HCT116 (cell line): ENCODE measurements around the gene AKAP9. TPM values are rescaled to one million over a fixed set of nuclear protein-coding genes. Genes with fewer than 3 reads are reported as not detected.

Experiments used
- ATAC-seq: fragments of 200-7000 bp; cut with Tn5 transposase; 2 replicates; pipeline ENCODE4 v1.9.1; 2020; ENCODE audit warnings: mild to moderate bottlenecking, moderate library complexity
- BruUV-seq: library from RNA; stranded (reverse); fragments of 400-500 nt; replicated peaks from 2 replicates; lab custom pipeline; 2021; lab: Mats Ljungman, UMichigan
- CTCF ChIA-PET: fragments of 300-600 bp; sonication (Branson Sonifier 250); formaldehyde crosslinking; loops from one replicate; lab custom pipeline; 2021; ENCODE audit warnings: antibody characterized with exemption; lab: Charles Lee
- POLR2A ChIA-PET: fragments of 300-600, 350-600 bp; sonication (Branson Sonifier 250); formaldehyde crosslinking; loops from one replicate; lab custom pipeline; 2021; ENCODE audit warnings: antibody characterized with exemption; lab: Charles Lee
- RAD21 ChIA-PET, 2 experiments: fragments of 300-600 bp; sonication (Branson Sonifier 250); formaldehyde crosslinking; loops; one replicate each; lab custom pipeline; 2023; ENCODE audit warnings: low total read pairs in 2 of 2; ENCODE audit not compliant: uncharacterized antibody in 2 of 2, unreplicated experiment in 2 of 2, low non-redundant PET in 1 of 2; lab: Charles Lee
- DNase-seq: peaks from one replicate; pipeline ENCODE4 v3.0.0-alpha.2; 2010; ENCODE audit warnings: low read depth, low spot score
- H2AFZ ChIP-seq: fragments of 200-600 bp; shearing (Covaris generic), sonication (generic); 2 replicates; pipeline ENCODE4 v1.6.1; 2017; ENCODE audit warnings: low read depth, mixed run types, mixed read lengths, antibody characterized with exemption, low read length; ENCODE audit not compliant: poor library complexity, severe bottlenecking
- H3K27ac ChIP-seq: 2 replicates; pipeline ENCODE4 v1.5.1; 2012; ENCODE audit warnings: low read depth, low read length
- H3K27me3 ChIP-seq: fragments of 200-600 bp; sonication (generic); 2 replicates; pipeline ENCODE4 v1.6.1; 2016; ENCODE audit warnings: mixed run types, low read length, mixed read lengths; ENCODE audit not compliant: insufficient read depth
- H3K36me3 ChIP-seq, 2 experiments: fragments of 200-500 bp in 1 of 2; fragments of 200-600 bp in 1 of 2; sonication (Bioruptor generic) in 1 of 2; sonication (generic) in 1 of 2; 2 replicates each; pipeline versions ENCODE4 v1.5.1 to v1.6.1; 2014 to 2016; ENCODE audit warnings: low read length in 2 of 2, inconsistent platforms in 1 of 2, mixed read lengths in 1 of 2, mixed run types in 1 of 2; ENCODE audit not compliant: insufficient read depth in 2 of 2, control insufficient read depth in 1 of 2
- H3K4me1 ChIP-seq, 2 experiments: fragments of 200-600 bp in 1 of 2; sonication (generic) in 1 of 2; 2 replicates each; pipeline versions ENCODE4 v1.5.1 to v1.6.1; 2012 to 2017; ENCODE audit warnings: low read length in 2 of 2, inconsistent platforms in 1 of 2, mild to moderate bottlenecking in 1 of 2, mixed read lengths in 1 of 2, mixed run types in 1 of 2, moderate library complexity in 1 of 2; ENCODE audit not compliant: insufficient read depth in 2 of 2, control insufficient read depth in 1 of 2
- H3K4me2 ChIP-seq: fragments of 200-600 bp; sonication (generic); 2 replicates; pipeline ENCODE4 v1.6.1; 2017; ENCODE audit warnings: mixed run types, low read length, mixed read lengths
- H3K4me3 ChIP-seq, 2 experiments: fragments of 200-600 bp in 1 of 2; sonication (generic) in 1 of 2; replicated peaks in 1 of 2; 2 replicates each; pipeline ENCODE4 v1.5.1; 2011 to 2016; ENCODE audit warnings: low read length in 2 of 2, control low read depth in 1 of 2, low read depth in 1 of 2, mild to moderate bottlenecking in 1 of 2, mixed read lengths in 1 of 2, mixed run types in 1 of 2
- H3K79me2 ChIP-seq: fragments of 200-600 bp; sonication (generic); 2 replicates; pipeline ENCODE4 v1.6.1; 2017; ENCODE audit warnings: mild to moderate bottlenecking, mixed run types, low read length, moderate library complexity, mixed read lengths; ENCODE audit not compliant: insufficient read depth
- H3K9ac ChIP-seq: fragments of 200-600 bp; sonication (generic); 2 replicates; pipeline ENCODE4 v1.6.1; 2016; ENCODE audit warnings: low read length, mixed read lengths
- H3K9me2 ChIP-seq: fragments of 200-600 bp; sonication (generic), shearing (Covaris generic); 2 replicates; pipeline ENCODE4 v1.6.1; 2017; ENCODE audit warnings: mixed run types, mild to moderate bottlenecking, moderate library complexity; ENCODE audit not compliant: insufficient read depth
- H3K9me3 ChIP-seq, 2 experiments: fragments of 200-500 bp in 1 of 2; fragments of 200-600 bp in 1 of 2; sonication (Bioruptor generic) in 1 of 2; sonication (generic) in 1 of 2; 2 replicates each; pipeline ENCODE4 v1.6.1; 2014 to 2017; ENCODE audit warnings: low read length in 2 of 2, mixed read lengths in 2 of 2, inconsistent platforms in 1 of 2, low read depth in 1 of 2, mild to moderate bottlenecking in 1 of 2, mixed run types in 1 of 2, moderate library complexity in 1 of 2; ENCODE audit not compliant: control insufficient read depth in 1 of 2, insufficient read depth in 1 of 2
- H4K20me1 ChIP-seq: fragments of 200-600 bp; sonication (generic), shearing (Covaris generic); 2 replicates; pipeline ENCODE4 v1.6.1; 2017; ENCODE audit warnings: mixed run types, mild to moderate bottlenecking, moderate library complexity; ENCODE audit not compliant: insufficient read depth
- ATF3 ChIP-seq: IDR thresholded peaks from 2 replicates; pipeline ENCODE4 v1.6.1; 2012
- CEBPB ChIP-seq: IDR thresholded peaks from 2 replicates; pipeline ENCODE4 v1.6.1; 2012; ENCODE audit warnings: low read depth
- EGR1 ChIP-seq: IDR thresholded peaks from 2 replicates; pipeline ENCODE4 v1.6.1; 2012; ENCODE audit warnings: low read depth
- EZH2 ChIP-seq: fragments of 200-600 bp; sonication (generic); IDR thresholded peaks from 2 replicates; pipeline ENCODE4 v1.6.1; 2017; ENCODE audit warnings: antibody characterized with exemption, mixed run types
- FOSL1 ChIP-seq: IDR thresholded peaks from 2 replicates; pipeline ENCODE4 v1.6.1; 2012; ENCODE audit warnings: low read depth
- JUND ChIP-seq: IDR thresholded peaks from 2 replicates; pipeline ENCODE4 v1.6.1; 2012
- POLR2AphosphoS5 ChIP-seq: IDR thresholded peaks from 2 replicates; pipeline ENCODE4 v1.6.1; 2011; ENCODE audit warnings: mild to moderate bottlenecking, low read depth, low read length, moderate library complexity
- RAD21 ChIP-seq: IDR thresholded peaks from 2 replicates; pipeline ENCODE4 v1.6.1; 2012; ENCODE audit warnings: low read depth, mild to moderate bottlenecking
- REST ChIP-seq: IDR thresholded peaks from 2 replicates; pipeline ENCODE4 v1.6.1; 2012; ENCODE audit warnings: low read depth
- SRF ChIP-seq: IDR thresholded peaks from 2 replicates; pipeline ENCODE4 v1.6.1; 2012; ENCODE audit warnings: low read depth
- YY1 ChIP-seq: IDR thresholded peaks from 2 replicates; pipeline ENCODE4 v1.6.1; 2011; ENCODE audit warnings: low read length, low read depth, moderate library complexity, mild to moderate bottlenecking; ENCODE audit not compliant: insufficient replicate concordance; ENCODE audit errors: extremely low read depth
- ZNF274 ChIP-seq: fragments of 200-500 bp; sonication (Bioruptor generic); IDR thresholded peaks from 2 replicates; pipeline ENCODE4 v1.6.1; 2014; ENCODE audit warnings: mild to moderate bottlenecking, low read depth, low read length, inconsistent platforms
- intact Hi-C: fragments of 100-400 bp; cut with micrococcal nuclease; formaldehyde crosslinking; loops from 2 replicates; pipeline ENCODE4 v1.10.0; 2022
- total RNA-seq: library from RNA; stranded (reverse); gene quantifications from one replicate; pipeline ENCODE4 v1.2.1, GENCODE V29; 2021; ENCODE audit not compliant: unreplicated experiment

Gene AKAP9
- total RNA-seq, 1 experiment from 2014 or later, result 32.6 TPM

GRCh38 chr7:92137557-92137956 is 196.9 kb downstream of the AKAP9 start:
- Histone ChIP-seq H2AFZ (no peak overlapping the region), H4K20me1 (no peaks in the 10 kb centered on the region; the same call in 1 of the 2 replicates), H3K27ac (no peak overlapping the region), H3K36me3 (no peaks in the 10 kb centered on the region), H3K27me3 (no peaks in the 10 kb centered on the region), H3K9ac (no peak overlapping the region), H3K79me2 (peaks cover 17% of the 10 kb centered on the region), H3K4me2 (no peak overlapping the region), H3K9me2 (no peaks in the 10 kb centered on the region; the same call in 1 of the 2 replicates), H3K4me3 (no peak overlapping the region), H3K4me1 (peaks cover 5 to 21% of the 10 kb centered on the region in 2 experiments; a peak in 2 of 4 replicates), H3K9me3 (no peaks in the 10 kb centered on the region)
- TF ChIP-seq REST (no peak), EZH2 (no peak), SRF (no peak), FOSL1 (no peak), ZNF274 (no peak), JUND (no peak)
- no TSS peak for BruUV-seq
- ChIA-PET CTCF (interaction anchor here (1.6 kb wide), 1 partner anchor 310 kb away, joined by 5 read pairs; the partner anchor contains the start of gene GATAD1), RAD21 (no interaction called here), POLR2A (no interaction called here)
- DNase-seq (no peak), ATAC-seq (no peak)
- intact Hi-C loops, result no loop called here

- ChIA-PET RAD21 (no interaction called here), POLR2A (no interaction called here), CTCF (no interaction called here)
- Histone ChIP-seq H3K9ac (no peak overlapping the region), H3K27ac (no peak overlapping the region), H3K27me3 (no peaks in the 10 kb centered on the region), H3K36me3 (no peaks in the 10 kb centered on the region), H3K79me2 (no peaks in the 10 kb centered on the region), H3K4me3 (no peak overlapping the region), H3K9me3 (no peaks in the 10 kb centered on the region), H4K20me1 (no peaks in the 10 kb centered on the region), H2AFZ (no peak overlapping the region), H3K9me2 (no peaks in the 10 kb centered on the region), H3K4me2 (no peak overlapping the region), H3K4me1 (no peaks in the 10 kb centered on the region)
- no peak for TF ChIP-seq YY1
- no peak for TF ChIP-seq RAD21
- no peak for TF ChIP-seq POLR2AphosphoS5
- TF ChIP-seq EGR1, result no peak
- no peak for TF ChIP-seq SRF
- no peak for TF ChIP-seq ATF3
- no peak for TF ChIP-seq CEBPB
- no peak for TF ChIP-seq JUND
- TF ChIP-seq REST, result no peak
- no TSS peak for BruUV-seq
- intact Hi-C loops, result no loop called here
- DNase-seq (no peak), ATAC-seq (no peak)
Observed at GRCh38 chr7:92141161-92141560, 200.5 kb downstream of the AKAP9 start.
